Gastrocnemius medialis (tissue), 4 donors: Measurements from ENCODE around the gene FNDC3B. TPM values are rescaled to one million over a fixed set of nuclear protein-coding genes. Genes with fewer than 3 reads are reported as not detected.

ENCODE experiments used
- ATAC-seq, 2 donors: fragments of 150-250 bp; one replicate each; pipeline ENCODE4 v1.9.1; 2016
- DNase-seq, 2 donors: peaks; one replicate each; pipeline ENCODE4 v3.0.0-alpha.2; 2019
- H3K27ac ChIP-seq, 4 donors: fragments of 200-600 bp; sonication (generic); 1 replicate in 1 of 4; 2 replicates in 3 of 4; pipeline ENCODE4 v1.5.1; 2016 to 2018; ENCODE audit warnings: mild to moderate bottlenecking in 2 of 4, moderate library complexity in 1 of 4
- H3K27me3 ChIP-seq, 3 donors: fragments of 200-600 bp; sonication (generic) in 2 of 3; 1 replicate in 1 of 3; 2 replicates in 2 of 3; pipeline versions ENCODE4 v1.5.1 to v1.6.0; 2016 to 2019; ENCODE audit warnings: mild to moderate bottlenecking in 1 of 3, moderate library complexity in 1 of 3
- H3K36me3 ChIP-seq, 2 donors: fragments of 200-600 bp; sonication (generic) in 1 of 2; one replicate each; pipeline ENCODE4 v1.5.1; 2017 to 2018
- H3K4me1 ChIP-seq, 2 donors: fragments of 200-600 bp; sonication (generic) in 1 of 2; one replicate each; pipeline ENCODE4 v1.5.1; 2016 to 2017; ENCODE audit warnings: mild to moderate bottlenecking in 2 of 2
- H3K4me3 ChIP-seq, 4 donors: fragments of 200-600 bp; sonication (generic) in 3 of 4; 1 replicate in 1 of 4; 2 replicates in 3 of 4; pipeline ENCODE4 v1.5.1; 2016 to 2019; ENCODE audit warnings: mild to moderate bottlenecking in 2 of 4
- H3K9me3 ChIP-seq, 3 donors: fragments of 200-600 bp; sonication (generic) in 2 of 3; 1 replicate in 1 of 3; 2 replicates in 2 of 3; pipeline ENCODE4 v1.5.1; 2016 to 2019
- POLR2A ChIP-seq, 2 donors: fragments of 450-650 bp; IDR thresholded peaks; one replicate each; pipeline ENCODE4 v1.6.1; 2017; ENCODE audit warnings: antibody characterized with exemption in 2 of 2, mild to moderate bottlenecking in 2 of 2, moderate library complexity in 2 of 2
- in situ Hi-C, 4 donors: fragments of 200-750 bp; cut with MboI; loops; one replicate each; pipeline versions ENCODE4 v1.15.0 to v1.8.0; 2017; ENCODE audit warnings: low sequenced_read_pairs in 4 of 4
- intact Hi-C: fragments of 100-400 bp; cut with DNase I; formaldehyde crosslinking; loops from one replicate; pipeline ENCODE4 v1.15.1; 2023; ENCODE audit warnings: low total_unique reads
- total RNA-seq, 4 donors: library from RNA; depleted of rRNA; stranded (reverse); fragments of >200 nt; gene quantifications; one replicate each; pipeline versions ENCODE4 v1.1.0 to v1.2.3, GENCODE V29; 2016
- TF ChIP-seq, protein P1 (sequence below), 5 experiments: fragments of 450-650 bp in 3 of 5; fragments of 200-600 bp in 2 of 5; sonication (generic) in 2 of 5; IDR thresholded peaks in 4 of 5; conservative IDR thresholded peaks in 1 of 5; 1 replicate in 4 of 5; 2 replicates in 1 of 5; pipeline ENCODE4 v1.5.1; 2016 to 2019; ENCODE audit warnings: antibody characterized with exemption in 5 of 5, mild to moderate bottlenecking in 3 of 5, moderate library complexity in 3 of 5

The FNDC3B gene
- total RNA-seq, 4 donors from 2014 or later, result 42.5 to 110 (median 74.2) TPM

DNA sequence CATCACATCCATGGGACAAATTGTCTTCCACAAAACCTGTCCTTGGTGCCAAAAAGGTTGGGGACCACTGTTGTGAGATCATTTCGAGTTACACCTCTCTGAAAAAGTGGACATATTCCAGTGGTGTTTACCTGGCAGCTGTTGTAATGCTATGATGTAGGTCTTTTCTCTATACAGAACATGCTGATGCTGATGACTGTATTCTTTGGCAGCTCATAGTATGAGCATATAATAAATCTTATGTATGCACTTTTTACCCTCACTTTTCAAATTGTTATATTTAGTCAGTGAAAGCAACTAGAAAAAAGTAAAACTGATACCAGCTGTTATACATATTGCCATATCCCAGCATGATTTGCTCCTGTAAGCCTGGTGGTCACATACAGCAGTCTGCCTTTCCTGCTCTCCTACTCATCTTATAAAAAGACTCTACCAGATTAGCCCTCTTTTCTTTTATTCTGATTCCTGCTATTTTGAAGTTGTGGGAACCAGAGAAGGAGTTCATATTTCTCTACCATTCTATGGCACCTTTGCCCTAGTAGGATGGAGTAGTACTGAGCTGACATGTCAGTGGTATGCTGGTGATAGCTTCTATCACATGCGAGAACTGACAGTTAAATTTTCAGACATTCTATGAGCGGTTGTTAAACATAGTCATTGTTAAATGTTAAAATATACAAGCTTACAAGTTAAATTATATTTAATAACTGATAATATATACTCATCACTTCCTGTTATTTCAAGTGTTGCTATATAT lies 128.7 kb downstream of the FNDC3B start:
- no peaks in the 10 kb centered on the region for H3K9me3 ChIP-seq
- H3K36me3 ChIP-seq, result no peaks in the 10 kb centered on the region
- in situ Hi-C loops (no loop called here), intact Hi-C loops (loop anchor here (2.0 to 5.0 kb wide), 2 partner anchors 39 to 154 kb away; no protein-coding TSS in a partner anchor)
- no peak for ATAC-seq
- no peaks in the 10 kb centered on the region for H3K27me3 ChIP-seq
- peaks cover 55 to 59% of the 10 kb centered on the region in 2 donors for H3K4me1 ChIP-seq
- no peak for DNase-seq
- peak overlapping the region; percentile 78 to 85 (median 82) for H3K27ac ChIP-seq
- no peak overlapping the region for H3K4me3 ChIP-seq
- TF ChIP-seq, protein P1, sequence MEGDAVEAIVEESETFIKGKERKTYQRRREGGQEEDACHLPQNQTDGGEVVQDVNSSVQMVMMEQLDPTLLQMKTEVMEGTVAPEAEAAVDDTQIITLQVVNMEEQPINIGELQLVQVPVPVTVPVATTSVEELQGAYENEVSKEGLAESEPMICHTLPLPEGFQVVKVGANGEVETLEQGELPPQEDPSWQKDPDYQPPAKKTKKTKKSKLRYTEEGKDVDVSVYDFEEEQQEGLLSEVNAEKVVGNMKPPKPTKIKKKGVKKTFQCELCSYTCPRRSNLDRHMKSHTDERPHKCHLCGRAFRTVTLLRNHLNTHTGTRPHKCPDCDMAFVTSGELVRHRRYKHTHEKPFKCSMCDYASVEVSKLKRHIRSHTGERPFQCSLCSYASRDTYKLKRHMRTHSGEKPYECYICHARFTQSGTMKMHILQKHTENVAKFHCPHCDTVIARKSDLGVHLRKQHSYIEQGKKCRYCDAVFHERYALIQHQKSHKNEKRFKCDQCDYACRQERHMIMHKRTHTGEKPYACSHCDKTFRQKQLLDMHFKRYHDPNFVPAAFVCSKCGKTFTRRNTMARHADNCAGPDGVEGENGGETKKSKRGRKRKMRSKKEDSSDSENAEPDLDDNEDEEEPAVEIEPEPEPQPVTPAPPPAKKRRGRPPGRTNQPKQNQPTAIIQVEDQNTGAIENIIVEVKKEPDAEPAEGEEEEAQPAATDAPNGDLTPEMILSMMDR (IDR thresholded peaks at IDR 0.05 in 4 of 5, conservative IDR thresholded peaks at IDR 0.05 in 1 of 5), result no peak
- TF ChIP-seq POLR2A (IDR thresholded peaks at IDR 0.05), result no peak

DNA sequence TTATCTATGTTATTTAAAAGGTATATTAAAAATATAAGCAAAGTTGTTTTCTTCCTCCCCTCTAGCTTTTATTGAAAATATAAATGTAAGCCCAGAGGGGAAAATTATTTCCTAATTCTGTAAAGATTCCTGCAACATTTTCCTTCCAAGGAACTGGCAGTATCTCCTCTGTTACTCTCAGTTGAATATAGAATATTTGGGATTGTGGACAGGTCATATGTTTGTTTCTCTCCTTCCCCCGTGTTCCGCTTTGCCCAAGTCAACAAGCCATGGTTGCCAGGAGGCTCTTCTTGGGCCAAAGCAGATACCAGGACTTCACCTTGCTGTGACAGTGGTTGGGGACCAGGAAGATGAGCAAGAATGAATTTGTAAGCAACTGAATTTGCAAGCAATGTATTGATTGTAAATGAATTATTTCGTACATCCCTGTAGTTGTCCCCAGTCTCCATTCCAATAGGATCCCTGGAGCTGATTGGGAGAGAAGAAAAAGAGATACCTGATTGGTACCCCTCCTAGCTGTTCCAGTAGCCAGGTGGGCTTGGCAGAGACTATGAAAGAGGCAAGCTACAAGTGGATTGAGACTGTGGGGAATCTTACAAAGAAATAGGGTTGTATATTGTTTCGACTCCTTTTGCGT lies 130.8 kb downstream of the FNDC3B start:
- peak overlapping the region in 3 of 4 donors; percentile 78 to 85 (median 80) for H3K27ac ChIP-seq
- no peaks in the 10 kb centered on the region for H3K36me3 ChIP-seq
- in situ Hi-C loops (no loop called here), intact Hi-C loops (loop anchor here (5.0 kb wide), 1 partner anchor 47 kb away; no protein-coding TSS in a partner anchor)
- H3K9me3 ChIP-seq, result no peaks in the 10 kb centered on the region
- peak overlapping the region in 1 of 4 donors; percentile 33 for H3K4me3 ChIP-seq
- no peak for TF ChIP-seq POLR2A (IDR thresholded peaks at IDR 0.05)
- TF ChIP-seq, protein P1 (IDR thresholded peaks at IDR 0.05 in 4 of 5, conservative IDR thresholded peaks at IDR 0.05 in 1 of 5), result no peak
- no peaks in the 10 kb centered on the region for H3K27me3 ChIP-seq
- DNase-seq, result peak in 1 of 2 donors; percentile 22
- peak in 1 of 2 donors; percentile 21 for ATAC-seq
- H3K4me1 ChIP-seq, result peaks cover 73 to 80% of the 10 kb centered on the region in 2 donors

DNA sequence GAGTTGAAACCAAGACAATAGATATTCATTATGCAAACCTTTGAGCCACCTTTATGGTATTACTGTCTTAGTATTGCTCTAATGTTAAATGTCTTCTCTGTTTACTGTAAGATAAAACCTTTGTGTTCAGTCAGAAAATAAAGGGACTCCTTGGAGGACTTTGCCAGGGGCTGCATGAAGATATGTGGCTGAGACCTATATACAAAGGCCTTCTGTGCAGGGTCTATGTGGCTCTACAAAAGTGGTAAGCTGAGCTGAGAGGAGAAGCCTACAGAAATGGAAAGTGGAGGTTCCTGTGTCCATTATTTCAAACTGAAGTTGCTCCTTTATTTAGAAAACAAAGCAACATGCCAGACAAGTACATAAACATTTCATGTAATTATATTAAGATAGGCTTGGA lies 131.5 kb downstream of the FNDC3B start:
- in situ Hi-C loops, result no loop called here
- ATAC-seq, result no peak

DNA sequence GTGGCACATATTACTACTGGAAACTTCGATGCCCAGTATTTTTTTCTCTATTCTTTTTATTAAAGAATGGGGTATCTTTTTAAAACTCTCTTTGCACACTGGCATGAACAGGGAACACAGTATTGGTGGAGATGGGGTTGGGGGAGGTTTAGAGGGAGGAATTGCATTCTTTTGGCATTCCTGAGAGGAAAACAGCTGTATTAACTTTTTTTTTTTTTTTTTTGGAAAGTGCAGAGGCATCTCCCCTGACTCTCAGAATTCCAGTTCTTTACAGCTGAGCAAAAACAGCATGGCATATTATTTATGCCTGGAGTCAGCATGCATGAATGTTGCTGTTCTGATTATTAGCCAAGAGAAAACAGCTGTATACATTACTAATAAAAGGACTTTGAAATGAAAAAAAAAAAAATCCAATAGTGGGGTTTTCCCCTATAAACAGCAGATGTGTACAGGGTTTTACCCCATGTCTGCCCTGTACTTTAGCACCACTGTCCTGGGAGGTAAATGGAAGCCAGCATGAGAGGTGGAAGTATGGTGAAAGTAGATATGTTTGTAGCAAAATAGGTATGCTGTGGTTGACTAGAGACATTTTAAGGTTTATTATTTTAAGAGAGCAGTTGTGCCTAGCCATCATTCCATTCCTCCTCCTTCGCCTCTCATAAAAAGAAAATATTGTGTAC lies 132.2 kb downstream of the FNDC3B start:
- intact Hi-C loops (loop anchor here (5.0 kb wide), 1 partner anchor 46 kb away; no protein-coding TSS in a partner anchor), in situ Hi-C loops (no loop called here)

More for the DNA sequence above, 131.5 kb downstream of the FNDC3B start:
- no peak for DNase-seq
- no peaks in the 10 kb centered on the region for H3K27me3 ChIP-seq
- H3K9me3 ChIP-seq, result no peaks in the 10 kb centered on the region
- H3K27ac ChIP-seq, result peak overlapping the region in 2 of 4 donors; percentile 78 to 80
- no peaks in the 10 kb centered on the region for H3K36me3 ChIP-seq
- H3K4me1 ChIP-seq, result peaks cover 80 to 87% of the 10 kb centered on the region in 2 donors
- TF ChIP-seq POLR2A (IDR thresholded peaks at IDR 0.05), result no peak
- TF ChIP-seq, protein P1 (IDR thresholded peaks at IDR 0.05 in 4 of 5, conservative IDR thresholded peaks at IDR 0.05 in 1 of 5), result no peak
- no peak overlapping the region for H3K4me3 ChIP-seq
- intact Hi-C loops, result loop anchor here (5.0 kb wide), 1 partner anchor 46 kb away; no protein-coding TSS in a partner anchor

More for the DNA sequence above, 132.2 kb downstream of the FNDC3B start:
- Histone ChIP-seq H3K4me1 (peaks cover 83 to 94% of the 10 kb centered on the region in 2 donors), H3K36me3 (no peaks in the 10 kb centered on the region), H3K27ac (peak overlapping the region in 1 of 4 donors; percentile 51), H3K9me3 (no peaks in the 10 kb centered on the region), H3K27me3 (no peaks in the 10 kb centered on the region), H3K4me3 (no peak overlapping the region)
- ATAC-seq (no peak), DNase-seq (no peak)
- TF ChIP-seq, protein P1 (IDR thresholded peaks at IDR 0.05 in 4 of 5, conservative IDR thresholded peaks at IDR 0.05 in 1 of 5), result no peak
- TF ChIP-seq POLR2A (IDR thresholded peaks at IDR 0.05), result no peak
